ENCODE results near the gene ARMC2.
"Not testable (repeated sequence)": the region's sequence is repeated elsewhere in the genome, so short reads cannot be mapped to it uniquely, and the experiment has no call there.

ARMC2 gene

GRCh38 chr6:108916026-108916686 lies 67.9 kb downstream of the ARMC2 start:
- no peak for DNase-seq (ENCODE audit: low read depth in 2 of 2)

GRCh38 chr6:108920751-108921150 lies 72.5 kb downstream of the ARMC2 start:
- no peak for DNase-seq (ENCODE audit: low read depth in 2 of 2)

GRCh38 chr6:108921547-108922361 lies 73.5 kb downstream of the ARMC2 start:
- DNase-seq (ENCODE audit: low read depth in 2 of 2) = no peak

GRCh38 chr6:108922499-108922898 lies 74.3 kb downstream of the ARMC2 start:
- DNase-seq (ENCODE audit: low read depth in 2 of 2) = no peak

GRCh38 chr6:108927927-108928326 lies 79.7 kb downstream of the ARMC2 start:
- no peak for DNase-seq (ENCODE audit: low read depth in 2 of 2)

GRCh38 chr6:108928650-108929049 lies 80.4 kb downstream of the ARMC2 start:
- DNase-seq (ENCODE audit: low read depth in 2 of 2) = no peak

GRCh38 chr6:108931090-108931489 lies 82.9 kb downstream of the ARMC2 start:
- not testable (repeated sequence) for DNase-seq (ENCODE audit: low read depth in 2 of 2)

- no peak for DNase-seq (ENCODE audit: low read depth in 2 of 2)
Measured at GRCh38 chr6:108937170-108937569, 88.9 kb downstream of the ARMC2 start.

GRCh38 chr6:108940741-108941140 lies 92.5 kb downstream of the ARMC2 start:
- no peak for DNase-seq (ENCODE audit: low read depth in 2 of 2)

GRCh38 chr6:108941281-108941680 lies 93.1 kb downstream of the ARMC2 start:
- no peak for DNase-seq (ENCODE audit: low read depth in 2 of 2)

GRCh38 chr6:108941859-108942258 lies 93.6 kb downstream of the ARMC2 start:
- DNase-seq (ENCODE audit: low read depth in 2 of 2) = no peak

GRCh38 chr6:108942556-108943492 lies 94.6 kb downstream of the ARMC2 start:
- DNase-seq (ENCODE audit: low read depth in 2 of 2) = peak; percentile 17 to 25

- no peak for DNase-seq (ENCODE audit: low read depth in 2 of 2)
Measured at GRCh38 chr6:108944071-108944470, 95.8 kb downstream of the ARMC2 start.

GRCh38 chr6:108944707-108945680 lies 96.8 kb downstream of the ARMC2 start:
- DNase-seq (ENCODE audit: low read depth in 2 of 2) = no peak

GRCh38 chr6:108945681-108946159 lies 97.5 kb downstream of the ARMC2 start:
- no peak for DNase-seq (ENCODE audit: low read depth in 2 of 2)

GRCh38 chr6:108946695-108947094 lies 98.5 kb downstream of the ARMC2 start:
- no peak for DNase-seq (ENCODE audit: low read depth in 2 of 2)

- no peak for DNase-seq (ENCODE audit: low read depth in 2 of 2)
Measured at GRCh38 chr6:108947114-108947854, 99.1 kb downstream of the ARMC2 start.

GRCh38 chr6:108948181-108948661 lies 100.0 kb downstream of the ARMC2 start:
- DNase-seq (ENCODE audit: low read depth in 2 of 2) = no peak

- DNase-seq (ENCODE audit: low read depth in 2 of 2) = no peak
Measured at GRCh38 chr6:108951351-108951953, 103.2 kb downstream of the ARMC2 start.
